Stimulated activated CD8-positive, alpha-beta memory T cell treated with anti-CD3 and anti-CD28 coated beads, Interleukin-7, amount 100 ng/mL, for 48 hours (primary cell): Measurements from ENCODE around the gene NKIRAS1.
"Not testable (repeated sequence)": the region's sequence is repeated elsewhere in the genome, so short reads cannot be mapped to it uniquely, and the experiment has no call there.

Experiments
- DNase-seq, 2 donors: peaks; one replicate each; pipeline ENCODE4 v3.0.0-alpha.2; 2020; ENCODE audit warnings: low read depth in 1 of 2; ENCODE audit errors: extremely low read depth in 1 of 2

Gene NKIRAS1

GRCh38 chr3:23911397-23911796, 5.4 kb downstream of the NKIRAS1 start:
- DNase-seq, result no peak

- no peak for DNase-seq
These were observed 7.4 kb downstream of the NKIRAS1 start for GRCh38 chr3:23909341-23909740.

- DNase-seq, result no peak
These were observed 12.2 kb downstream of the NKIRAS1 start for GRCh38 chr3:23904545-23904944.

DNA sequence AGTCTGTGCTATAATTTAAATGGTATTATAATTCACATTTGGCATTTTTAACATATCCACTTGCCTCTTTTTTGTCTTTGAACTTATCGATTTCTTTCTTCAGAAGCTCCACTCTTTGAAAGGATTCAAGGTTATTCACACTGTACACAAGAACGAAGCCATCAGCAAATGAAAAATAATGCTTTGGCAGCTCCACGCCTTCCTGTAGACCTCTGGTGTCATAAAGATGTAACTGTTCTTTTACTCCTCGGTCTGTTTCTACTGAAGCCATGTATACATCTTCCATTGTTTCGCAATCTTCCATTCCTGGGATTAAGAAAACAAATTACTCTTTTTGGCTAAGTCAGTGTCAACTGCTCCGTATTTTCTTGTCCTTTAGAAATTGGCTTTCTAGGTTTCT, 16.0 kb downstream of the NKIRAS1 start:
- no peak for DNase-seq

DNA sequence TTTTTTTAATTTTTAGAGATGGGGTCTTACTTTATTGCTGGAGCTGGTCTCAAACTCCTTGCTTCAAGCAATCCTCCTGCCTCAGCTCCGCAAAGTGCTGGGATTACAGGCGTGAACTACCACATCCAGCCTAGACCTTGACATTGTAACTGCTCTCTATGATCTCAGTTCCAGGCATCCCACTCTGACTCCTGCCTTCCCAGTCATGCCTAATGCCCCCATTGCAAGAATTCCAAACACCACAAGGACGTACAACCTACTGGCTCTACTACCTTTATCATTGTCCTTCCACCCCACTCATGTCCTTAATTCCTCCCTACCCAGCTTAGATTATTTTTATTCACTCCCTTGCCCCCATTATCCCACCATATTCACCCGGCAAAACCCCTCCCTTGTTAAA, 21.6 kb downstream of the NKIRAS1 start:
- no peak for DNase-seq

- no peak for DNase-seq
These were observed 22.3 kb downstream of the NKIRAS1 start for GRCh38 chr3:23894254-23895061.

GRCh38 chr3:23889950-23890349, 26.8 kb downstream of the NKIRAS1 start:
- no peak for DNase-seq

DNA sequence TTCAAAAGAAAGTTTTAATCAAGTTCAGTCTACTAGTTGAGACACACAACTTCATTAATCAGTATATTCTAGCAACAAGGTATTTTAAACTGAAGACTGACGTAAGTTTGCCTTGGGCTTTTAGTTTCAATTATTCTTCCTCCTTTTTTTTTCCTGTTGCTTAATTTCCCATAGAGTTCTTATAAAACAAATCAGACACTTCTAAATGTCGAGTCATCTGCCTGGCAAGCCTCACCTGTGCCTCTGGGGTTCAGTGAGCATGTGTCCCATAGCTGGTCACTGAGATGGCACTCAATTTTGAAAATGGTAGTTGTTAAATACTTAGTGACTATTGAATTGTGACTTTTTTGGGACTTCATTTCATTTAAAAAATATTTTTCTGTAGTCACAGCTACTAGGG, 27.4 kb downstream of the NKIRAS1 start:
- DNase-seq, result no peak

DNA sequence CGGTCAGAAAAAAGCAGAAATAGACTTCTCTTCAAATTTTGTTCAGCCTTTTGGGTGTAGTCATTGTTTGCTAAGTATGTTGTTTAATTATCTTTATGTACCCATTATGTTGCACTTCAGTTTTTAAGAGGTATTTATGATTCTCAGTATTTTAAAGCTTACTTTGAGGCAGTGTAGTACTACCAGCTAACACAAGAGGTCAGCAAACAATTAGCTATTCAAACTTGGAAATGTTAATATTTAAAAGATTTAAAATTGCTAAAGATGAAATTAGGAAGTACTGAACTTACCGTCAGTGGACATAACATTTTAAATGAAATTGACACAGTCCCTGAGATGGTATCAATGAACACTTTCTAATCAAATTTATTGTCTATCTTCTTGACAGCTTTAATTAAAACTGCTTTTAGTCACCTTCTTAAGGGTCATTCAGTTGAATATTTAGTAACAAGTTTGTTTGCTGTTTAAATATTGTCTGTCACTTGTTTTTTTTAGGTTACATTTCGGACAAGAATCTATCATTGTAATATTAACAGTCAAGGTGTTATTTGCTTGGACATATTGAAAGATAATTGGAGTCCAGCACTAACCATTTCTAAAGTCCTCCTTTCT, 28.1 kb downstream of the NKIRAS1 start:
- no peak for DNase-seq

DNA sequence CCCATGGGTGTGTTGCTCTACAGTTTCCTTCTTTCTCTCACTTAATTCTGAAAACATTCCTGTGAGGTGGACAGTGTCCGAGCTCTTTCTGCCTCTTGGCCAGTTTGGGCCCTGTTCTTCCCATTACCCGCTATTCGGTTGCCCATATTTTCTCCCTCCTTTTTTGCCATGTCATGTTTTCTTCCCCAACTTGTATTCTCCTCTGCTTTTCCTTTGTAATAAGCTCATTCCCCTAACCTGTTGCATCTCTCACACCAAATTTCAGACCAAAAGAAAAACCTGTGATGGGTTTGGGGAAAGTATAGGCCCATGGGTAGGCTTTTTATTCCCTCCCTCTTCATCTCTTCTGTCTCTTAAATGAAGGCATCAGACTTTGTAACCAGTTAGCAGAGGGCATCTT, 30.5 kb downstream of the NKIRAS1 start:
- no peak for DNase-seq

GRCh38 chr3:23885210-23885609, 31.6 kb downstream of the NKIRAS1 start:
- DNase-seq, result no peak

GRCh38 chr3:23884481-23884880, 32.3 kb downstream of the NKIRAS1 start:
- DNase-seq, result no peak

DNA sequence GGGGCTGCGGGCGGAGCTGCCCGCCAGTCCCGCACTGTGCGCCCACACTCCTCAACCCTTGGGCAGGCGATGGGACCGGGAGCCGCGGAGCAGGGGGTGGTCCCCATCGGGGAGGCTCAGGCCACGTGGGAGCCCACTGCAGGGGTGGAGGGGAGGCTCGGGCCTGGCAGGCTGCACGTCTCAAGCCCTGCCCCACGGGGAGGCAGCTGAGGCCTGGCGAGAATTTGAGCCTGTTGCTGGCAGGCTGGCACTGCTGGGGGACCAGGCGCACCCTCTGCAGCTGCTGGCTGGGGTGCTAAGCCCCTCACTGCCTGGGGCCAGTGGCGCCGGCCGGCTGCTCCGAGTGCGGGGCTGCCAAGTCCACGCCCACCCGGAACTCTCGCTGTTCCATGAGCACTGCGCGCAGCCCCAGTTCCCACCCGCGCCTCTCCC, 34.3 kb downstream of the NKIRAS1 start:
- DNase-seq, result no peak

GRCh38 chr3:23881993-23882392, 34.8 kb downstream of the NKIRAS1 start:
- DNase-seq, result not testable (repeated sequence)

GRCh38 chr3:23880703-23881339, 36.0 kb downstream of the NKIRAS1 start:
- no peak for DNase-seq

- DNase-seq, result no peak
These were observed 37.3 kb downstream of the NKIRAS1 start for GRCh38 chr3:23879485-23879884.

DNA sequence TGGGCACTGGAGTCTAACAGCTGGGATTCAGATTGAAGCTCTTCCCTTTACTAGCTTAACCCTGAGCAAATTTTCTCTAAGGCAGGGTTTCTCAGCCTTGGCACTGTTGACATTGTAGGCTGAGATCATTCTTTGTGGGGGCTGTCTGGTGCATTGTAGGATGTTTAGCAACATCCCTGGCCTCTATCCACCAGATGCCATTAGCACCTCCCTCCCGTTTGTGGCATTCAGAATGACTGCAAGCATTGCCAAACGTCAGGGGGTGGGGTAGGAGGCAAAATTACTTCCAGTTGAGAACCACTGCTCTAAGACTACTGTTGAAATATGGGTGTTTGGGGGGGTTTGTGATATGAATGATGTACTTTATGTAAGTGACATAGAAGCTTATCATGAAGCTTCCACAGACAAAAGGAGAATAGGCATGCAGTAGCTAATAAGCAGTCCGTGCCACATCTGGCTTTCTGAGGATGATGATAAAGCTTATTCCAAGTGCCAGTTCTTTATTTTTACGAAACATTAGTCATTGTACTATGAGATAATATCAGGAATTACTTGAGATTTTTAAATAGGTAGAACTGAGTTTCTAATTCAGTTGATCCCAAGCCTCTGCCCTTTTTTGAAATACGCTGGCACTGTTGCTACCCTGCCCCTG, 39.3 kb downstream of the NKIRAS1 start:
- no peak for DNase-seq

- no peak for DNase-seq
These were observed 39.9 kb downstream of the NKIRAS1 start for GRCh38 chr3:23876923-23877322.

DNA sequence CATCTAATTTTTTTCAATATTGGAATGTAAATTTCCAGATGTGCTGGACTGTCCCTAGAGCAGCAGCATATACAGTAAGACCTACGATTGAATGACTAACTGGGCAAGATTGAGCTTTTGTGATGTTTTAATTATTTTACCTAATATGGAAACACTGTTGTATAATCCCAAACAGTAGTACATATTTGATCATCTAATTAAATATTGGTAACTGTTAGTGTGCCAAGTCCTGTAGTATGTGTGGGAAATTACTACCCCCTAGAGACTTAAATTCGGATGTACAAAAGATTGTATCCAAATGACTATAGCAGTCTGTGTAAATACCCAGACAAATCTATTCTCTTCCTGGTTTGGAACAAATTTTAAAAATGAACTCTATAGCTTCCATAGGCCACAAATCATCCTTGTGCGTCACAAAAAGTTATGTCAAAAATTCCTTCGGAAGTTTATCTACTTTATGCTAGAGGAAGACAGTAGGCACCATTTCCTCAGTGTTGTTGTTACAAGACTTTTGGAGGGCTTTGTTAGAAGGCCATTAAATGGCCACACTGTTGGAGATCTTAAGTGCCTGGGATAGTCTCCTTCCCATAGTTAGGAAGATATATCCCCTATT, 41.6 kb downstream of the NKIRAS1 start:
- no peak for DNase-seq

DNA sequence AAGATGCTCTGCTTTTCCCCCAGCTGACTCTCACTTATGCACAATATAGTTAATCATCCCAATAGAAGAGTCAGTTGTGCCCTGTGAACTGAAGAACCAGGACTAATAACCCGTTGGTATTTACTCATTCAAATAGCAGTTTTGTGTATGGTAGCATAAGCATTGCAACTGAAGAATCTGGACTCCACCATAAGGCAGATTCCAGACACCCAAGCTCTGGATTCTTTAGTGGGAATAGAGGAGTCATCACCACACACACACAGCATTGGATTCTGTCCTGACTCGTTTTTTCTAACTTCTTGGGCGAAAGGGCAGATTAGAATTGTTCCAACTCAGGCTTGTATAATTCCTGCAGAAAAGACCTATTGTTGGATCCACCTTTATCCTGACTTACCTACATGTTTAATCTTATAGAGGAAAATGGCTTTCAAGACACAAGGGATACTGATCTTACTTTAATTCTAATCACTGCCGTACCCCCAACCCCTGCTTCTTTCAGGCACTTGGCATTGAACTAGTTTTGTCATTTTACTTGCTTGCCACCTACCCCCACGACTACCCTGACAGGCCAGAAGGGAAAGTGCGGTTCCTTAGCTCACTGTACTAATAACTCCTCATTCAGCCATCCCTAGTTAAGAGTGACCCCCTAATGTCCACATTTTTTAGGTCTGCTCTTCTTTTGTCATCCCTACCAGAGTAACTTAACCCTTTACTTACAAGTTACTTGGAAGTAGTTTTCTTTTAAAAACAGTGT, 42.3 kb downstream of the NKIRAS1 start:
- DNase-seq, result no peak
